HCT116 (cell line): ENCODE measurements around the gene LRRC74B.

Source experiments
- ATF3 ChIP-seq: IDR thresholded peaks from 2 replicates; pipeline ENCODE4 v1.6.1; 2012
- CTCF ChIP-seq, 3 experiments: fragments of 200-600 bp in 1 of 3; sonication (generic) in 1 of 3; IDR thresholded peaks in 2 of 3; conservative IDR thresholded peaks in 1 of 3; 2 replicates each; pipeline ENCODE4 v1.5.1; 2012 to 2017; ENCODE audit warnings: low read depth in 2 of 3, low read length in 2 of 3, antibody characterized with exemption in 1 of 3, borderline replicate concordance in 1 of 3, control low read depth in 1 of 3, mild to moderate bottlenecking in 1 of 3, mixed read lengths in 1 of 3, mixed run types in 1 of 3, moderate library complexity in 1 of 3; ENCODE audit not compliant: insufficient read depth in 1 of 3
- MAX ChIP-seq: IDR thresholded peaks from 2 replicates; pipeline ENCODE4 v1.6.1; 2012
- POLR2A ChIP-seq: IDR thresholded peaks from 2 replicates; pipeline ENCODE4 v1.7.0; 2011; ENCODE audit warnings: borderline replicate concordance; ENCODE audit not compliant: insufficient read depth, insufficient read length; ENCODE audit errors: extremely low read depth
- POLR2AphosphoS5 ChIP-seq: IDR thresholded peaks from 2 replicates; pipeline ENCODE4 v1.6.1; 2011; ENCODE audit warnings: mild to moderate bottlenecking, low read depth, low read length, moderate library complexity
- REST ChIP-seq: IDR thresholded peaks from 2 replicates; pipeline ENCODE4 v1.6.1; 2012; ENCODE audit warnings: low read depth
- SIN3A ChIP-seq: IDR thresholded peaks from 2 replicates; pipeline ENCODE4 v1.6.1; 2012; ENCODE audit warnings: low read depth
- SRF ChIP-seq: IDR thresholded peaks from 2 replicates; pipeline ENCODE4 v1.6.1; 2012; ENCODE audit warnings: low read depth
- ZBTB33 ChIP-seq: IDR thresholded peaks from 2 replicates; pipeline ENCODE4 v1.6.1; 2011; ENCODE audit warnings: mild to moderate bottlenecking, low read length, moderate library complexity; ENCODE audit not compliant: insufficient replicate concordance; ENCODE audit errors: extremely low read depth
- ZFX ChIP-seq: fragments of 450-650 bp; IDR thresholded peaks from 2 replicates; pipeline ENCODE4 v1.6.1; 2017
- ZNF274 ChIP-seq: fragments of 200-500 bp; sonication (Bioruptor generic); IDR thresholded peaks from 2 replicates; pipeline ENCODE4 v1.6.1; 2014; ENCODE audit warnings: mild to moderate bottlenecking, low read depth, low read length, inconsistent platforms

GRCh38 chr22:20997536-20998257 is 48.0 kb upstream of the LRRC74B start:
- no peak for TF ChIP-seq ZNF274
- no peak for TF ChIP-seq CTCF (IDR thresholded peaks at IDR 0.05 in 2 of 3, conservative IDR thresholded peaks at IDR 0.05 in 1 of 3; ENCODE audit: borderline replicate concordance in 1 of 3, insufficient read depth in 1 of 3, low read depth in 2 of 3, low read length in 2 of 3)
- no peak for TF ChIP-seq SIN3A
- no peak for TF ChIP-seq REST
- TF ChIP-seq ZFX, result no peak
- no peak; the same call in 1 of the 2 replicates for TF ChIP-seq POLR2AphosphoS5
- no peak for TF ChIP-seq POLR2A
- TF ChIP-seq MAX, result no peak
- no peak for TF ChIP-seq ZBTB33
- TF ChIP-seq ATF3, result no peak
- no peak for TF ChIP-seq SRF
